H9 (cell line): ENCODE data around the gene RBM22. TPM values are rescaled to one million over a fixed set of nuclear protein-coding genes. Genes with fewer than 3 reads are reported as not detected.

ENCODE experiments used
- DNase-seq: peaks from one replicate; pipeline ENCODE4 v3.0.0-alpha.2; 2017
- H2AFZ ChIP-seq: one replicate; pipeline ENCODE4 v1.6.1; 2013; ENCODE audit warnings: mild to moderate bottlenecking, low read length, control low read depth, moderate library complexity
- H2AK5ac ChIP-seq: 2 replicates; pipeline ENCODE4 v1.6.1; 2013; ENCODE audit warnings: low read length, control low read depth, mixed read lengths; ENCODE audit not compliant: insufficient read length
- H2BK120ac ChIP-seq: one replicate; pipeline ENCODE4 v1.6.1; 2013; ENCODE audit warnings: low read depth, mild to moderate bottlenecking, low read length, control low read depth, inconsistent platforms; ENCODE audit not compliant: poor library complexity, severe bottlenecking
- H2BK12ac ChIP-seq: 2 replicates; pipeline ENCODE4 v1.6.1; 2013; ENCODE audit warnings: low read length, control low read depth, mixed read lengths, low read depth; ENCODE audit not compliant: insufficient read length
- H2BK15ac ChIP-seq: 2 replicates; pipeline ENCODE4 v1.6.1; 2013; ENCODE audit warnings: low read depth, low read length, control low read depth
- H2BK20ac ChIP-seq: one replicate; pipeline ENCODE4 v1.6.1; 2013; ENCODE audit warnings: low read depth, mild to moderate bottlenecking, low read length, control low read depth, inconsistent platforms; ENCODE audit not compliant: poor library complexity, severe bottlenecking
- H2BK5ac ChIP-seq: 2 replicates; pipeline ENCODE4 v1.6.1; 2013; ENCODE audit warnings: low read length, control low read depth, mixed read lengths; ENCODE audit not compliant: insufficient read length
- H3K14ac ChIP-seq: 2 replicates; pipeline ENCODE4 v1.6.1; 2013; ENCODE audit warnings: low read length, control low read depth; ENCODE audit not compliant: insufficient read depth
- H3K18ac ChIP-seq: 2 replicates; pipeline ENCODE4 v1.6.1; 2013; ENCODE audit warnings: low read depth, mild to moderate bottlenecking, mixed read lengths, low read length, control low read depth; ENCODE audit not compliant: insufficient read length
- H3K23ac ChIP-seq: 2 replicates; pipeline ENCODE4 v1.6.1; 2013; ENCODE audit warnings: low read length, control low read depth, mixed read lengths, low read depth; ENCODE audit not compliant: insufficient read length
- H3K23me2 ChIP-seq: 2 replicates; pipeline ENCODE4 v1.6.1; 2013; ENCODE audit warnings: low read depth, mild to moderate bottlenecking, mixed read lengths, low read length, control low read depth; ENCODE audit not compliant: insufficient read length, poor library complexity, severe bottlenecking
- H3K27ac ChIP-seq: 2 replicates; pipeline ENCODE4 v1.5.1; 2013; ENCODE audit warnings: low read length, control low read depth, mixed read lengths, low read depth; ENCODE audit not compliant: insufficient read length
- H3K27me3 ChIP-seq: 2 replicates; pipeline ENCODE4 v1.6.1; 2013; ENCODE audit warnings: low read length, control low read depth, inconsistent platforms; ENCODE audit not compliant: insufficient read depth
- H3K4ac ChIP-seq: 2 replicates; pipeline ENCODE4 v1.6.1; 2013; ENCODE audit warnings: low read depth, mild to moderate bottlenecking, control low read depth, inconsistent platforms, low read length, moderate library complexity
- H3K4me1 ChIP-seq: 2 replicates; pipeline ENCODE4 v1.6.1; 2013; ENCODE audit warnings: low read length, control low read depth, inconsistent platforms; ENCODE audit not compliant: insufficient read depth
- H3K4me2 ChIP-seq: 2 replicates; pipeline ENCODE4 v1.6.1; 2013; ENCODE audit warnings: low read length, control low read depth, mixed read lengths; ENCODE audit not compliant: insufficient read length, insufficient read depth
- H3K56ac ChIP-seq: 2 replicates; pipeline ENCODE4 v1.6.1; 2013; ENCODE audit warnings: low read depth, mild to moderate bottlenecking, mixed read lengths, low read length, control low read depth; ENCODE audit not compliant: insufficient read length
- H3K79me1 ChIP-seq: 2 replicates; pipeline ENCODE4 v1.6.1; 2013; ENCODE audit warnings: low read depth, mild to moderate bottlenecking, moderate library complexity, low read length, control low read depth, inconsistent platforms; ENCODE audit not compliant: insufficient read depth, poor library complexity, severe bottlenecking
- H3K79me2 ChIP-seq: 2 replicates; pipeline ENCODE4 v1.6.1; 2013; ENCODE audit warnings: low read length, control low read depth, inconsistent platforms; ENCODE audit not compliant: insufficient read depth
- H3K9ac ChIP-seq: 2 replicates; pipeline ENCODE4 v1.6.1; 2013; ENCODE audit warnings: low read length, control low read depth, mixed read lengths; ENCODE audit not compliant: insufficient read length; ENCODE audit errors: extremely low read depth
- H3K9me3 ChIP-seq: one replicate; pipeline ENCODE4 v1.6.1; 2013; ENCODE audit warnings: low read depth, low read length, inconsistent platforms; ENCODE audit not compliant: control insufficient read depth
- H3T11ph ChIP-seq: one replicate; pipeline ENCODE4 v1.6.1; 2013; ENCODE audit warnings: mild to moderate bottlenecking, low read length, control low read depth, inconsistent platforms
- H4K20me1 ChIP-seq: one replicate; pipeline ENCODE4 v1.6.1; 2013; ENCODE audit not compliant: control insufficient read depth, insufficient read length, insufficient read depth
- H4K5ac ChIP-seq: 2 replicates; pipeline ENCODE4 v1.6.1; 2013; ENCODE audit warnings: low read depth, mild to moderate bottlenecking, mixed read lengths, low read length, control low read depth; ENCODE audit not compliant: insufficient read length
- H4K8ac ChIP-seq: replicated peaks from 2 replicates; pipeline ENCODE4 v1.6.1; 2013; ENCODE audit warnings: low read length, control low read depth, mixed read lengths, low read depth; ENCODE audit not compliant: insufficient read length
- H4K91ac ChIP-seq: 2 replicates; pipeline ENCODE4 v1.6.1; 2013; ENCODE audit warnings: low read depth, mild to moderate bottlenecking, moderate library complexity, mixed read lengths, low read length, control low read depth; ENCODE audit not compliant: insufficient read length
- H3K27ac Mint-ChIP-seq, 3 experiments: 2 replicates in 2 of 3; 3 replicates in 1 of 3; pipeline ENCODE4 v1.8.0; 2020 to 2021; ENCODE audit warnings: mixed read lengths in 3 of 3, mild to moderate bottlenecking in 1 of 3, moderate library complexity in 1 of 3
- H3K27me3 Mint-ChIP-seq: 2 replicates; pipeline ENCODE4 v1.8.0; 2021; ENCODE audit warnings: low read depth, mild to moderate bottlenecking, moderate library complexity, mixed read lengths
- H3K36me3 Mint-ChIP-seq, 3 experiments: 2 replicates in 2 of 3; 3 replicates in 1 of 3; pipeline ENCODE4 v1.8.0; 2020 to 2021; ENCODE audit warnings: low read depth in 3 of 3, mixed read lengths in 3 of 3; ENCODE audit not compliant: insufficient read depth in 1 of 3
- H3K4me1 Mint-ChIP-seq, 2 experiments: 2 replicates each; pipeline ENCODE4 v1.8.0; 2020; ENCODE audit warnings: mixed read lengths in 2 of 2
- H3K4me3 Mint-ChIP-seq, 2 experiments: 2 replicates in 1 of 2; 3 replicates in 1 of 2; pipeline ENCODE4 v1.8.0; 2020 to 2021; ENCODE audit warnings: mild to moderate bottlenecking in 2 of 2, mixed read lengths in 2 of 2, moderate library complexity in 1 of 2
- H3K9me3 Mint-ChIP-seq, 2 experiments: 2 replicates in 1 of 2; 3 replicates in 1 of 2; pipeline ENCODE4 v1.8.0; 2020; ENCODE audit warnings: mild to moderate bottlenecking in 2 of 2, mixed read lengths in 2 of 2, moderate library complexity in 1 of 2
- WGBS: extraction: QIAGEN DNeasy Blood & Tissue Kit; methylation state at CpG from one replicate; pipeline ENCODE4 v1.1.7; 2013; ENCODE audit warnings: missing lambda C conversion rate, low lambda C conversion rate, mixed read lengths; ENCODE audit not compliant: insufficient read length; ENCODE audit errors: extremely low coverage; 5-methylcytosine and 5-hydroxymethylcytosine counted together
- total RNA-seq: library from RNA; stranded (reverse); gene quantifications from 2 replicates; pipeline ENCODE4 v1.2.1, GENCODE V29; 2021
- TF ChIP-seq, protein P1 (sequence below): fragments of 200-600 bp; sonication (generic); conservative IDR thresholded peaks from 3 replicates; pipeline ENCODE4 v1.8.0; 2021; ENCODE audit warnings: antibody characterized with exemption, mild to moderate bottlenecking

Gene RBM22
- total RNA-seq, 1 experiment from 2014 or later: 47.0 TPM

DNA sequence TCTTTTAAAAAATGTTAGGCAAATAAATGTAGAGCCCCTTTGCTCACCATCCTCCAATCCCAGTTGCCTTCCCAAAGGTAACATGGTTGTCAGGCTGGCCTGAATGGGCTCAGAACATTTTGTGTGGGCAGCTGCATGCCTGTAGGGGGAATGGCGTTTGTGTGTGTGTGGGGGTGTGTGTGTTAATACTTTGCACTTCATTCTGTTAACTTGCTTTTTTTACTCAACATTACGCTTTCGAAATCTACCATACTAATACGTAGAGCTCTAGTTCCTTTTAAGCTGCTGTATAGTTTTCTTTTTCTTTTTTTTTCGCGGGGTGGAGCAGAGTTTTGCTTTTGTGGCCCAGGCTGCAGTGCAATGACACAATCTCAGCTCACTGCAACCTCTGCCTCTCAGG, 25.8 kb downstream of the RBM22 start:
- Histone ChIP-seq H4K8ac (no peak overlapping the region), H2BK15ac (no peak overlapping the region), H3K4me2 (no peak overlapping the region), H3K9me3 (no peaks in the 10 kb centered on the region), H3K4me1 (peaks cover 3% of the 10 kb centered on the region; the same call in 1 of the 2 replicates), H3K27ac (no peak overlapping the region), H3K56ac (no peak overlapping the region), H2AK5ac (no peak overlapping the region), H4K91ac (no peak overlapping the region), H3K23ac (no peak overlapping the region), H2BK12ac (no peak overlapping the region), H3K79me1 (no peaks in the 10 kb centered on the region), H3K23me2 (peaks cover 7% of the 10 kb centered on the region), H3K79me2 (no peaks in the 10 kb centered on the region), H2BK5ac (no peak overlapping the region), H2AFZ (no peak overlapping the region), H3T11ph (no peak overlapping the region), H3K18ac (no peak overlapping the region), H4K5ac (no peak overlapping the region), H3K4ac (no peak overlapping the region), H3K14ac (no peak overlapping the region), H4K20me1 (no peaks in the 10 kb centered on the region), H3K9ac (no peak overlapping the region), H3K27me3 (no peaks in the 10 kb centered on the region), H2BK120ac (no peak overlapping the region), H2BK20ac (no peak overlapping the region)
- Mint-ChIP-seq H3K9me3 (no peaks in the 10 kb centered on the region), H3K4me3 (no peak overlapping the region), H3K27me3 (no peaks in the 10 kb centered on the region), H3K36me3 (peaks cover 4 to 10% (median 5%) of the 10 kb centered on the region in 3 experiments; a peak in 6 of 7 replicates), H3K27ac (no peak overlapping the region), H3K4me1 (peaks cover 27 to 28% of the 10 kb centered on the region in 2 experiments)
- TF ChIP-seq, protein P1, sequence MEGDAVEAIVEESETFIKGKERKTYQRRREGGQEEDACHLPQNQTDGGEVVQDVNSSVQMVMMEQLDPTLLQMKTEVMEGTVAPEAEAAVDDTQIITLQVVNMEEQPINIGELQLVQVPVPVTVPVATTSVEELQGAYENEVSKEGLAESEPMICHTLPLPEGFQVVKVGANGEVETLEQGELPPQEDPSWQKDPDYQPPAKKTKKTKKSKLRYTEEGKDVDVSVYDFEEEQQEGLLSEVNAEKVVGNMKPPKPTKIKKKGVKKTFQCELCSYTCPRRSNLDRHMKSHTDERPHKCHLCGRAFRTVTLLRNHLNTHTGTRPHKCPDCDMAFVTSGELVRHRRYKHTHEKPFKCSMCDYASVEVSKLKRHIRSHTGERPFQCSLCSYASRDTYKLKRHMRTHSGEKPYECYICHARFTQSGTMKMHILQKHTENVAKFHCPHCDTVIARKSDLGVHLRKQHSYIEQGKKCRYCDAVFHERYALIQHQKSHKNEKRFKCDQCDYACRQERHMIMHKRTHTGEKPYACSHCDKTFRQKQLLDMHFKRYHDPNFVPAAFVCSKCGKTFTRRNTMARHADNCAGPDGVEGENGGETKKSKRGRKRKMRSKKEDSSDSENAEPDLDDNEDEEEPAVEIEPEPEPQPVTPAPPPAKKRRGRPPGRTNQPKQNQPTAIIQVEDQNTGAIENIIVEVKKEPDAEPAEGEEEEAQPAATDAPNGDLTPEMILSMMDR: no peak
- no peak for DNase-seq
- WGBS: no CpG with 5 or more reads among the region's 6 CpGs
